ENCODE results near the gene IL11. TPM values are rescaled to one million over a fixed set of nuclear protein-coding genes. Genes with fewer than 3 reads are reported as not detected.
A peak's percentile ranks its signal among the peaks of the same experiment; 100 is the strongest.

IL11 gene
- total RNA-seq, 1 donor from 2014 or later = 1.3 TPM

GRCh38 chr19:55362990-55363716, 7.1 kb downstream of the IL11 start, which contains the start of gene GARIN5B:
TSS of gene GARIN5B (minus strand) at chr19:55363260. CDS start at chr19:55363066, 194 bp downstream.
- H3K27me3 ChIP-seq (ENCODE audit: control insufficient read depth, insufficient read depth, low read length) = no peaks in the 10 kb centered on the region
- H3K4me3 ChIP-seq (ENCODE audit: low read depth, low read length) = no peak within 1 kb of the TSS
- DNase-seq (ENCODE audit: low read depth) (no peak), FAIRE-seq (no peak)
- no peaks in the 10 kb centered on the region for H3K36me3 ChIP-seq (ENCODE audit: control insufficient read depth, insufficient read depth, low read length)
- TF ChIP-seq CTCF (IDR thresholded peaks at IDR 0.05; ENCODE audit: insufficient read depth, low read length, severe bottlenecking) = no peak

GRCh38 chr19:55362174-55362989, 7.9 kb downstream of the IL11 start:
- no peak for DNase-seq (ENCODE audit: low read depth)
- Histone ChIP-seq H3K27me3 (ENCODE audit: control insufficient read depth, insufficient read depth, low read length) (no peaks in the 10 kb centered on the region), H3K4me3 (ENCODE audit: low read depth, low read length) (no peak overlapping the region), H3K36me3 (ENCODE audit: control insufficient read depth, insufficient read depth, low read length) (no peaks in the 10 kb centered on the region)
- FAIRE-seq = no peak
- no peak for TF ChIP-seq CTCF (IDR thresholded peaks at IDR 0.05; ENCODE audit: insufficient read depth, low read length, severe bottlenecking)

- DNase-seq (ENCODE audit: low read depth) = no peak
- no peaks in the 10 kb centered on the region for H3K36me3 ChIP-seq (ENCODE audit: control insufficient read depth, insufficient read depth, low read length)
- FAIRE-seq = no peak
- H3K4me3 ChIP-seq (ENCODE audit: low read depth, low read length) = no peak overlapping the region
- H3K27me3 ChIP-seq (ENCODE audit: control insufficient read depth, insufficient read depth, low read length) = no peaks in the 10 kb centered on the region
- no peak for TF ChIP-seq CTCF (IDR thresholded peaks at IDR 0.05; ENCODE audit: insufficient read depth, low read length, severe bottlenecking)
These were observed 9.4 kb downstream of the IL11 start for GRCh38 chr19:55360902-55361301.

- FAIRE-seq (no peak), DNase-seq (ENCODE audit: low read depth) (peak; percentile 33)
- Histone ChIP-seq H3K36me3 (ENCODE audit: control insufficient read depth, insufficient read depth, low read length) (no peaks in the 10 kb centered on the region), H3K27me3 (ENCODE audit: control insufficient read depth, insufficient read depth, low read length) (no peaks in the 10 kb centered on the region), H3K4me3 (ENCODE audit: low read depth, low read length) (no peak overlapping the region)
- no peak for TF ChIP-seq CTCF (IDR thresholded peaks at IDR 0.05; ENCODE audit: insufficient read depth, low read length, severe bottlenecking)
These were observed 11.0 kb downstream of the IL11 start for GRCh38 chr19:55358943-55359908.

- H3K27me3 ChIP-seq (ENCODE audit: control insufficient read depth, insufficient read depth, low read length) = no peaks in the 10 kb centered on the region
- TF ChIP-seq CTCF (IDR thresholded peaks at IDR 0.05; ENCODE audit: insufficient read depth, low read length, severe bottlenecking) = no peak
- no peak for FAIRE-seq
These were observed 11.8 kb downstream of the IL11 start for GRCh38 chr19:55358493-55358892.

More at GRCh38 chr19:55358493-55358892, 11.8 kb downstream of the IL11 start:
- H3K36me3 ChIP-seq (ENCODE audit: control insufficient read depth, insufficient read depth, low read length) = no peaks in the 10 kb centered on the region
- no peak overlapping the region for H3K4me3 ChIP-seq (ENCODE audit: low read depth, low read length)
- no peak for DNase-seq (ENCODE audit: low read depth)
